Stimulated activated CD4-positive, alpha-beta T cell treated with anti-CD3 and anti-CD28 coated beads, TNF-alpha, amount 100 ng/mL, for 48 hours (primary cell): ENCODE data around the gene ADGRG6.
"Not testable (repeated sequence)": the region's sequence is repeated elsewhere in the genome, so short reads cannot be mapped to it uniquely, and the experiment has no call there.

Experiments
- DNase-seq, 3 donors: peaks; one replicate each; pipeline ENCODE4 v3.0.0-alpha.2; 2020; ENCODE audit warnings: low read depth in 3 of 3

ADGRG6 gene

DNA sequence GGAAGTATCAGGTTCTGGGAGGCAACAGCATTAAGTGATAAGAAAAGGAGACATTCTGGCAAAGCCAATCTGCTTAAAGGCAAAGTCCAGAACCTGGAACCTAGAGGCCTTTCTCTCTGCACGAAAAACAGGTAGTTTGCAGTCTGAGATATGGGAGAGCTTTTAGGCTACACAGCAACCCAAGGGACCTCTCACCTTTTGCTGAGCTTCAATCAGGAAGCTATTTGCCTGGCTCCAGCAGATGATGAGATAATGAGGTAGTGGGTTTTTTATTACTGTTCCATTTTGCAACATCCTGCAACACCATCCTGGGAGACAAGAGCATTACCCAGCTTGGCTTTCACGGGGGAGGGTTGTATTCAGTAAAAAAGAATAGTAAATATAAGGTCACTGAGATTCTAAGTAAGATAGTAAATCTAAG is 143.1 kb downstream of the ADGRG6 start:
- DNase-seq: no peak

DNA sequence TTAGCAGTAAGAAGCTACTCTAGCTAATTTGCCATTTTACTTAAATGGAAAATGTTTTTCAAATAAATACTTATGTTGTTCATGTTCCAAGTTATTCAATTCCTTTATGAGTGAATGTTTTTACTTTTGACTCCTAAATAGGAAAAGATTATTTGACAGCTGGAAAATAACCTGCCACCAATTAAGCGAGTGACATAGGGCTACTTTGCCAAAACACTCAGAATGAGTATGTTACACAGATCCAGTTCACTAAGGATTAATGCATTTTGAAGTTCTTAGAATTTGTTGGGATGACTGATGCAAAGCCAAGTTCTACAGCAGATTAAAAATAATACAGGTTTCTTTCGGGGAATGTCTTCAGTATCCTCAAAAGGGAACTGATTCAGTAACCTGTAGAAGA is 144.4 kb downstream of the ADGRG6 start:
- no peak for DNase-seq

DNA sequence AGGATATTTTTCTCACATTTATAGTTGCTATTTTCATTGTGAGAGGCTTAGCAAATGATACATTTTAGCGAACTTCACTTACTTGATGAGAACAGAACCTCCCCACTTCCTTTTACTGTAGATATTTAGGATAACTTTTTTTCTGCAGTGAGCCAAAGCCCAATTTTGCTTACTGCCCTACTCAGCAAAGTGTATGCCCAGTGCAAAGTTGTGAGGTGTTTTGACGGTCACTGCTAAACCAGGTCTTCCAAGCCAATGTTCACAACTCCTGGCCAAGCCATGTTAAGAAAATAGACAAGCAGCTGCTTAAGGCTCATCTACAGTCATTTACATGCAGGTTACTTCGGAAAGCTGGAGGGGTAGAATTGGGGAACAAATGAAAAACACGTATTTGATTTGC is 144.8 kb downstream of the ADGRG6 start:
- no peak for DNase-seq

DNA sequence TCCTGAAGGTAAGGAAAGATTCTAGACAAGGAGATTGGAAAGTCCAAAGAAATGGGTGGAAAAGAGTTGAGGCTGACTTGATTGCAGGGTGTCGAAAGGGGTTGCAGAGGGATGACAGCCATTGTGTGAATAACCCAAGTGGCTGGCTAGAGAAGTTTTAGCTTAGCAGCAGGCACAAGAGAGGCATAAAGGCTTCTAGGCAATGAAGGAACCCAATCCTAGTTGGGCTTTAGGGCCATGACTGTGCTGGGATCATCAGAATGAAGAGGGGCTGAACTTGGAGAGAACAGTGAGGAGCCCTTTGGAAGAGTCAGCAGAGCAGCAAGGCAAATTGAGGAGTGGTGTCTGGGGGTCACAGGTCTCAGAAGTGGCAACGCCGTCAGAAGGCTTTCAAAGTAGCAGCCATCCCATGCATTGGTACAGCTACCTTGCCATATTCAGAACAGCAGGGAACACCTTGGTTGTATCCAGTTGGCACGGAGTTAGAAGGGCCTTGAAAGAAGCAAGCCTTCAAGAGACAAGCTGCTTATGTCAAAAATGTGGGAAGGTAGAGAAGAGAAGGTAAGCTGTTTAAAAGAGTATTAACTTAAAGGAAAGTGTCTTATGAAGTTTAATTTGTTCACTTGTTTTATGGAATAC is 146.4 kb downstream of the ADGRG6 start:
- DNase-seq: no peak

DNA sequence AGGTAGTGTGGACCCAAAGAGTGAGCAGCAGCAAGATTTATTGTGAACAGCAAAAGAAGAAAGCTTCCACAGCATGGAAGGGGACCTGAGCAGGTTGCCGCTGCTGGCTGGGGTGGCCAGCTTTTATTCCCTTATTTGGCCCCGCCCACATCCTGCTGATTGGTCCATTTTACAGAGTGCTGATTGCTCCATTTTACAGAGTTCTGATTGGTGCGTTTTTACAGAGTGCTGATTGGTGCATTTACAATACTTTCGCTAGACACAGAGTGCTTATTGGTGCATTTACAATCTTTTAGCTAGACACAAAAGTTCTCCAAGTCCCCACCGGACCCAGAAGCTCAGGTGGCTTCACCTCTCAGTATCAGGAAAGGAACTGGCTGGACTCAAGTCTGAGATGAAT is 149.0 kb downstream of the ADGRG6 start:
- not testable (repeated sequence) for DNase-seq

DNA sequence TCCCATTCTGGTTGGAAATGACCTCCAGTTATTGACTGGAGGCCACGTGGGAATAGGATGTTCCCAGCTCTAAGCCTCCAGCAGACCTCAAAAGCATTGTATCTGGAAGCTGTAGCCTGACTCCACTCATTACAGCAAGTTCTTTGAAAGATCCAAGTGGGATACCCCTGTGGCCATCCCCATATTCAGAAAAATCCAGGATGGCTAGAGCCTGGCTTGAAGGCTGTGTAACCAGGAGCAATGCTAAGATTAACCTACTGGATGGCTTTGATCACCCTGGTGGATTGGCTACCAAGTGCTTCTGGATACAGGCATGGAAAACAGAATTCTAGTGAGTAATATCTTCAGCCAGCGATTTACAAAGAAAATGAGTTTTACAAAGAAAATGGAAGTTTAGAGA is 151.2 kb downstream of the ADGRG6 start:
- no peak for DNase-seq

DNA sequence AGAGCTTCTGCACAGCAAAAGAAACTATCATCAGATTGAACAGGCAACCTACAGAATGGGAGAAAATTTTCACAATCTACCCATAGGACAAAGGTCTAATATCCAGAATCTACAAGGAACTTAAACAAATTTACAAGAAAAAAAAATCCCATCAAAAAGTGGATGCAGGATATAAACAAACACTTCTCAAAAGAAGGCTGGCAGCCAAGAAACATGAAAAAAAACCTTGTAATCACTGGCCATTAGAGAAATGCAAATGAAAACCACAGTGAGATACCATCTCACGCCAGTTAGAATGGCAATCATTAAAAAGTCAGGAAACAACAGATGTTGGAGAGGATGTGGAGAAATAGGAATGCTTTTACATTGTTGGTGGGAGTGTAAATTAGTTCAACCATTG is 152.4 kb downstream of the ADGRG6 start:
- DNase-seq: not testable (repeated sequence)

DNA sequence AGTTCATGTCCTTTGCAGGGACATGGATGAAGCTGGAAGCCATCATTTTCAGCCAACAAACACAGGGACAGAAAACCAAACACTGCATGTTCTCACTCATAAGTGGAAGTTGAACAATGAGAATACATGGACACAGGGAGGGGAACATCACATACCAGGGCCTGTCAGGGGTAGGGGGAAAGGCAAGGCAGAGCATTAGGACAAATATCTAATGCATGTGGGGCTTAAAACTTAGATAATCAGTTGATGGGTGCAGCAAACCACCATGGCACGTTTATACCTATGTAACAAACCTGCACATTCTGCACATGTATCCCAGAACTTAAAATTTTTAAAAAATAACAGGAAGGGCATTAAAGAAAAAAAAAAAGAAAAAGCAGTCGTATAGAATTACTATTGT is 153.0 kb downstream of the ADGRG6 start:
- DNase-seq: not testable (repeated sequence)

DNA sequence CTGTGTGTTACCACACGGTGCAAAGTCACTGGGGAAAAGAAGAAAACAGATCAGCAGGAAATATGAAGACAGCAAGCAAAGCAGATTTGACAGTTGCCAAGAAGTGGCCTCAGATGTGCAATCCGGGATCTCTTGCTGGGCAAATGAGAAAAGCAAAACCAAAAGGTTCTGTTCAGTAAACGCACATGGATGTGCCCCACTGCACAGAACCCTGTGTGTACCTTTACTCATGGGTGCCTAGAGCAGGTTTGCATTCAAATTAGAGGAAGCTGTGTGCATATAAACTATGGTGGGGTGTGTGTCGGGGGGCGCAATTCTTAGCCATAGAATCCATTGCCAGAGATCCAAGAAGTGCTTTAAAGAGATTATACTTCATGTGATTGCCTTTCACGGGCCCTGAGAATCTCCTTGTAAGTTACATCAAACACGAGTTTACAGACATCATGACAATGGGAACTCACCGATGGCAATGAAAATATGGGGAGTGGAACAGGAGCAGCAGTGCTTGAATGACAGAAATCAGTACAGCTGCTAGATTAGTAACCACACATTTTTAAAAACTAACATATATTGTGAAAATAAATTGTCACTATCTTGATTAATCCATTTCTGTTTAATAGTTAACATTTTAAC is 154.3 kb downstream of the ADGRG6 start:
- DNase-seq: no peak

DNA sequence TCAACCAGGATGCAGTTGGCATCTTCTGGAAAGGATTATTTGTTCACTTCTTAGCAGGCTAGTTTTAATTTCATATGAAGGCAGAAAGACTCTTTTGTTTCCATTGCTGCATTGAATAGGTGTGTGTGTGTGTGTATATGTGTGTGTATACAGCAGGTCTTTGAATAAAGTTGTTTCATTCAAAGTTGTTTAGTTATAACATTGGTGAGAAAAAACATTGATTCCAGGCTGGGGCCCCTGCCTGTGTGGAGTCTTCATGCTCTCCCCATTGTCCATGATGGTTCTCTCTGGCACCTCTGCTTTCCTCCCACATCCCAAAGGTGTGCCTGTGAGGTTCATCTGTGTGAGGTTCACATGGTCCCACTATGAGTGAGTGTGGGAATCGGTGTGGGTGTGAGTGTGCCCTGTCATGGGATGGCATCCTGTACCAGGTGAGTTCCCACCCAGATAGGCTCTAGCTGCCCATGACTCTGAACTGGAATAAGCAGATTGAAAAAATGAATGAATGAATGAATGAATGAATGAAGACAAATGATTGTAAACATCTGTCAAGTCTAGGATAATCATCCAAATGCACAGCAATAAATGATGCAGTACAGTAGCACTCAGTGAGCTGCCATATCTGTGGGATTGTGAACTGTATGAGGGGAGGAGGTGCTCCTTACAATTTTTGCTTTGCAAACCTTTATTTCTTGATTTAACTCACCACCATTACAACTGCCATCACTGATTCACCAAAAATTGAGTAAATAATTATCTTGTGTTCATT is 156.0 kb downstream of the ADGRG6 start:
- DNase-seq: no peak

DNA sequence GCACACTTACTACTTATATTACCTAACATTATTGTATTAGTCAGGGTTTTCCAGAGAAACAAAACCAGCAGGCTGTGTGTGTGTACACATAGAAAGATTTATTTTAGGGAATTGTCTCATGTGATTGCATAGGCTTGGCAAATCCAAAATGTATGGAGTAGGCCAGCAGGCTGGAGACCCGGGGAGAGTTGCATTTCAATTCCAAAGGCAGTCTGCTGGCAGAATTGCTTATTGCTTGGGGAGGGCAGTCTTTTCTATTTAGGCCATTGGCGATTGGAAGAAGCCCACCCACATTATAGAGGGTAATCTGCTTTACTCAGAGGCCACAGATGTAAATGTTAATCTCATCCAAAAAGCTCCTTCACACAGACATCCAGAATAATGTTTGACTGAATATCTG is 157.0 kb downstream of the ADGRG6 start:
- no peak for DNase-seq

DNA sequence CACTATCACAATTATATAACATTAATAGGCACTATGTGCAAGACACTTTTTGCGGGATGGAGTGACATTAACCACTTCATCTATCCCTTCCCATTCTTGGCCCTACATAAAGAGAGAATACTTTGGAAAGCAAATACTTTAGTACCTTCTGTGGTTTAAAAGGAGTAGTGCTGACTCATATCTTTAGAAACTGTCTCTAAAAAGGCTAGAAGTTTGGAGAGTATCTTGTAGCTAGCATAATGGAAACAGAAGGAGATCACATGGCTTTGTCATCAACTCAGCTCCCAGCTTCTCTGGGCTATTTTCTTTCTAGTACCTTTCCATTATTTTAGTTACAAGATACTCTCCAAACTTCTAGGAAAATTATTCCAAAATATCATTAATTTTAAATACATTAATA is 157.5 kb downstream of the ADGRG6 start:
- DNase-seq: no peak

DNA sequence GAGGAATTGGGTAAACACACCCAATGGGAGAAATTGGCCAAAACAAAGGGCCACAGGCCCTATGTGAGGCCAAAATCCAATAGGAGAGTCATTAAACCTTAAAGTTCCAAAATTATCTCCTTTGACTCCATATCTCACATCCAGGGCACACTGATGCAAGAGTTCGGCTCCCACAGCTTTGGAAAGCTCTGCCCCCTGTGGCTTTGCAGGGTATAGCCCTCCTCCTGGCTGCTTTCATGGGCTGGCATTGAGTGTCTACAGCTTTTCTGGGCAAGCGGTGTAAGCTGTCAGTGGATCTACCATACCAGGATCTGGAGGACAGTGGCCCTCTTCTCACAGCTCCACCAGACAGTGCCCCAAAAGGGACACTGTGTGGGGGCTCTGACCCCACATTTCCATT is 160.5 kb downstream of the ADGRG6 start:
- no peak for DNase-seq

DNA sequence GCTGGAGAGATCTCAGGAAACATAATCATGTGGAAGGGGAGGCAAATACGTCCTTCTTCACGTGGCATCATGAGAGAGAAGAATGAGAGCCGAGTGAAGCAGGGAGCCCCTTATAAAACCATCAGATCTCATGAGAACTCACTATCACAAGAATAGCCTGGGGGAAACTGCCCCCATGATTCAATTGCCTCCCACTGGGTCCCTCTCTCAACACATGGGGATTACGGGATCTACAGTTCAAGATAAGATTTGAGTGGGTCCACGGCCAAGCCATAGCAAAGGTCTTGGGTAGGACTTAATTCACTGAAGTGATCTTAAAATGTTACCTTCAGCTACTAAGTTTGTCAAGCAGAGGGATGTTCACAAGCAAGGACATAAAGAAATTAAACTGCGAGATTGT is 162.2 kb downstream of the ADGRG6 start:
- DNase-seq: no peak

DNA sequence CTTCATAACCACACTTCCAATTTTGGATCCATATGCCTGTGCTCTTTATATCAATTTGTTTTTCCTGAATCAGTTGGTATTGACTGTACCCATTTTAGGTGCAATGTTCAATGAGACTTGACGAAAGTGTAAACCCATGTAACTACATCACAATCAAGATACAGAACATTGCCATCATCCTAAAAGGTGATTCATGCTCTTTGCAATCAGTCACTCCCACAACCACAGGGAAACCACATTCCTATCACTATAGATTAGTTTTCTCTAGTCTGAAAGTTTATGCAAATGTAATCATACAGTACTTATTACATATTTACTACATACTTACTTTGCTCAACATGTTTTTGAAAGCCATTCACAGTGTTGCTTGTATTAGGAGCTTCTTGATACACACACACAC is 167.4 kb downstream of the ADGRG6 start:
- DNase-seq: no peak

DNA sequence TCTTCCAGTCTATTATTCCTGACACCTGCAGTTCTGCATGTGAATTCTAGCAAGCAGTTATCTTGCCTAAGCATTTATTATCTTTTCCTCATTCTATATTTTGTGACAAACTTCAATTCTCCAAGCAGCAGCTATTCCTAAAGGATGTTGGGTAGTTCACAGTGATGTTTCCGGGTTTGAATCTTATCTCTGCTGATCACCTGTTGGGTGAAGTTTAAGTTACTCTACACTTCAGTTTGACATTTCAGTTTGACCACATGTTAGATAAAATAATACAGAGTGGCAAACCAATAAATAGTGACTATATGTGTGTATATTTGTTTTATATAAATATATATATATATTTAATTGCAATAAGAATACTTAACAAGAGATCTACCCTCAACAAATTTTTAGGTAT is 168.6 kb downstream of the ADGRG6 start:
- DNase-seq: no peak

DNA sequence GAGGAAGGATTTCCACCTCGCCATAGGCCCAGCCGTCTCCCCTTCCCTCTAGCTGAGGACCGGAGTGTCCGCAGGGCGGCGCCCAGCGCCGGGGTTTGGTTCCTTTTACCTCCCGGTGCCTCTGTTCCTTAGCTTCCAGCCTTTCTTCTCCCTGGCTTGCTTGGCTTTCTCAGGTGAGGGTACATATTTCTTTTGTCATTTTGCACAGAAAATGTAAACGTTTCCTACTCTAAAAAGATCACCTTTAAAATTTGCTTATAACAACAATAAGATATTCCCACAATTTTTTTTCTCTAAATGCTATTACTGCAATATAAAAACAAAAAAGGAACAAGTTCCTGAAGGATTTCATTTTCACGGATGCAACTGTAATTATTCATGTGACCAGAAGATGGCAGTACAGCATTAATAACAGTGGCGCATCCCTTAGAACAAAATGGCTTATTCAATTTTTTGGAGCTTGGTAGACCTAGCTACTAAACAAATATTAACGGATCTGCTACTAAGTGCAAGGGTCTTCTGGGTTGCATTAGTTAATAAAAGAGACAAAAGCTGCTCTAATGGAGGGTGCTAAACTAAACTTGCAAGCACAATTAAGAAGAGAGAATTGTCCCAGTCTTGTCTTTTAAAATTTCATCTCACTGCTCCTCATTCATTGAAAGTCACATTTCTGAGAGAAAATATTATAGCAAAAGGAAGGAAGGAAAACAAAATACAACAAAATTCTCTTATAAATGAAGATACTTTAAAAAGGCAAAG is 172.9 kb downstream of the ADGRG6 start:
- no peak for DNase-seq

DNA sequence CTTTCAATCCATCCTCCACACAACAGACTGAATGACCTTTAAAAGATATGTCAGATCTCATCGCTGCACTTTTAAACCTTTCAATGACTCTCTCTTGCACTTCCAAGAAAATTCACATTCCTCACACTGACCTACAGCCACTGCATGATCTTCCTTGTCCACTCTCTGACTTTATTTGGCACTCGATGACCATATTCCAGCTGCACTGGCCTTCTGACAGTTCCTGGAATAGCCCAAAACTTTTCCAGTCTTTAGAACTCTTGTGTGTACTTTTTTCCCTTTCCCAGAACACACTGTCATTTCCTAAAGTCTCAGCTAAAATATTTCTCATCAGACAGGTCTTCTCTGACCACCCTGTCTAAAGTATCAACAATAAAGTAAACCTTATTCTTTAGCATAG is 174.6 kb downstream of the ADGRG6 start:
- DNase-seq: no peak

DNA sequence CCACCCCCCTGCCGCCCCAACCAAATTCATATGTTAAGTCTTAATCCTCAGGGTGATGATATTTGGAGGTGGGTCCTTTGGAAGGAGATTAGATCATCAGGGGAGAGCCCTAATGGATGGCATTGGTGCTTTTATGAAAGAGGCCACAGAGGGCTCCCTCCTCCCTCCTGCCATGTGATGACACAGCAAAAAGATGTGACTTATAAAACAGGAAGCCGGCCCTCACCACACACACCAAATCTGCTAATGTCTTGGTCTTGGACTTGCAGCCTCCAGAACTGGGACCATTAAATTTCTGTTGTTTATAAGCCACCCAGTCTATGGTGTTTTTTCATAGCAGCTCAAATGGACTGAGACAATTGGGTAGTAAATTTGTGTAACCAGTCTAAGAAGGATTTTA is 176.3 kb downstream of the ADGRG6 start:
- DNase-seq: no peak

DNA sequence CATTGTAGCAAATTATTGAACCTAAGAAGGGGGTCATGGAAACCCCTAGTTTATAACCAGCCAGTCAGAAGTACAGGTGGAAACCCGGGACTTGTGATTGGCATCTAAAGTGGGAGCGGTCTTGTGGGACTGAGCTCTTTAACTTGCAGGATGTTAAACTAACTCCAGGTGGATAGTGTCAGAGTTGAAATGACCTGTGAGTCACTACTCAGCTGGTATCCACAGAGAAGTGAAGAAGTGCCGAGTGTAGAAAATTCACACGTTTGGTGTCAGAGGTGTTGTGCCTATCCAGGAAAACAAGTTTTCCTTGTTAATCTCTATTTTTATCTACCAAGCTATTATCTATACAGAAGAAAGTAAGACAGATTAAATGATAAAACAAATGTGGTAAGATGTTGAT is 179.7 kb downstream of the ADGRG6 start:
- DNase-seq: no peak

DNA sequence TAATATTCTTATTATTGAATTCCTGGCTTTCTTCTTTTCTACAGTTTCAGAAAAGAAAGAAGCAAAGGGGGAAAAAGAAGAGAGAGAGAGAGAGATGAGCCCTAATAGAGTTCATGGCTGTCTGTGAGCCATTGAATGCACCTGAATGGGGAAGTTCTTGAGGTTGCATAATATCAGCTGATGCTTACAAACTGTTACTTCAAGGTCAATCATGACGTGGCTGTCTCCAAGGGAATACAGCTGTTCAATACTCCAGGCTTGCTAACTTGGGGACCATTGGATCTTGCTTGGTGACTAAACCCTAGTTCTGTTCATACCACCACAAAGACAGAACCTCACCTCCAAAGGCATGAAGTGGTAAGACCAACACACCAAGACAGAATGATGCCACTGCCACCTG is 180.4 kb downstream of the ADGRG6 start:
- no peak for DNase-seq

DNA sequence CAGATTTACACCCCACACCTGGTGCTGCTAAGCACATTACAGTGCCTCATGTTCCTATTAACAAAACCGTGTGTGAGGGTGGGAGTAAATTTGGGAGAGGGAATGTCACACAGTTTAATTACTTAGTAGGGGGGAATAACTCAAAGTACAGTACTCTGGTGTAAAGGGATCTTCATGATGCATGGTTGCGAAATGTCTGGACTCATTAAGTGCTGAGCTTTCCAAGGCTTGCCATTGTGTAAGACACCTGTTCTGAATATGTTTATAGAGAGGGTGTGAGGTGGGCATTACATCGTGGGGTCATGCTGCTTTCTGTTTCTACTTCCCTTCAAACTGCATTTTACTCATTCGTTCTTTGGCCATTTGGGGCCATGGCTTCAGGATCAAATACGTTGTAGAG is 181.2 kb downstream of the ADGRG6 start:
- DNase-seq: no peak

DNA sequence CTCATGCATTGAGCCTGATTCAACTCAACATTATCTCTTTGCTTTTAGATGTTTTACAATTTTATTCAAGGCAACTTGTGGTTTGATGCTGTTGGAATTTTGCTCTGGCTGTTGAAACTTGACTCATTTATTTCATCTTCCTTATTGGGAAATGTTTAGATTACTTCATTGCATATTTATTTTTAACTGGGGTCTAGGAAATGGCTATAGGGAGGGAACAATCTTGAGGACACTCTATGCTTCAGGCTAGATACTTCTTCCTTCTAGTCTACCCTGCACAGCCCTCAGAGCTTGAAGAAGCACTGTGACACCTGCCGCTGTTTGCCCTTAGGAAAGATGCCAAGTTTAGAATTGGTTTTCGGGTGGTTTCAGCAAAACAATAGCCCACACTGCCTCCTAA is 183.4 kb downstream of the ADGRG6 start:
- no peak for DNase-seq
